Testis (tissue), 3 donors: ENCODE data around the gene FRMPD4. TPM values are rescaled to one million over a fixed set of nuclear protein-coding genes. Genes with fewer than 3 reads are reported as not detected.

ENCODE experiments used
- DNase-seq: peaks from one replicate; pipeline ENCODE4 v3.0.0-alpha.2; 2019
- H3K27ac ChIP-seq, 2 donors: fragments of 200-600 bp; sonication (generic); one replicate each; pipeline ENCODE4 v1.5.1; 2019
- H3K27me3 ChIP-seq: fragments of 200-600 bp; sonication (generic); one replicate; pipeline ENCODE4 v1.5.1; 2019
- H3K36me3 ChIP-seq: fragments of 200-600 bp; sonication (generic); one replicate; pipeline ENCODE4 v1.5.1; 2017; ENCODE audit warnings: low read depth; ENCODE audit errors: missing control alignments
- H3K4me1 ChIP-seq: fragments of 200-600 bp; sonication (generic); one replicate; pipeline ENCODE4 v1.5.1; 2019
- H3K4me3 ChIP-seq, 2 donors: fragments of 200-600 bp; sonication (generic); one replicate each; pipeline ENCODE4 v1.5.1; 2017 to 2019
- H3K9me3 ChIP-seq: fragments of 200-600 bp; sonication (generic); one replicate; pipeline ENCODE4 v1.5.1; 2017
- POLR2A ChIP-seq: fragments of 450-650 bp; IDR thresholded peaks from one replicate; pipeline ENCODE4 v1.6.1; 2017; ENCODE audit warnings: antibody characterized with exemption, mild to moderate bottlenecking, moderate library complexity
- WGBS, 2 donors: methylation state at CpG; one replicate each; pipeline ENCODE4 v1.1.5; 2018; 5-methylcytosine and 5-hydroxymethylcytosine counted together
- intact Hi-C: fragments of 100-400 bp; cut with DNase I; formaldehyde crosslinking; loops from one replicate; pipeline ENCODE4 v1.15.1; 2023; ENCODE audit warnings: low total_unique reads
- polyA plus RNA-seq: library from polyadenylated mRNA; stranded (reverse); fragments of 350-450 nt; fragmentation: Illumina TruSeq; extraction: RNeasy Lipid Tissue Mini Kit (QIAGEN cat#74804); gene quantifications from one replicate; pipeline ENCODE4 v1.2.3, GENCODE V29; 2014; ENCODE audit warnings: low read depth, low replicate concordance; ENCODE audit not compliant: insufficient read depth
- total RNA-seq, 2 donors: library from RNA; depleted of rRNA; stranded (reverse); fragments of >200 nt; gene quantifications; one replicate each; pipeline ENCODE4 v1.2.3, GENCODE V29; 2016
- TF ChIP-seq, protein P1 (sequence below), 3 experiments: fragments of 450-650 bp in 2 of 3; fragments of 200-600 bp in 1 of 3; sonication (generic) in 1 of 3; IDR thresholded peaks; one replicate each; pipeline ENCODE4 v1.5.1; 2016 to 2019; ENCODE audit warnings: antibody characterized with exemption in 3 of 3, mild to moderate bottlenecking in 2 of 3, moderate library complexity in 1 of 3

Gene FRMPD4
- total and polyA plus RNA-seq, 3 donors from 2014 or later: 1.1 to 1.6 (median 1.3) TPM

DNA sequence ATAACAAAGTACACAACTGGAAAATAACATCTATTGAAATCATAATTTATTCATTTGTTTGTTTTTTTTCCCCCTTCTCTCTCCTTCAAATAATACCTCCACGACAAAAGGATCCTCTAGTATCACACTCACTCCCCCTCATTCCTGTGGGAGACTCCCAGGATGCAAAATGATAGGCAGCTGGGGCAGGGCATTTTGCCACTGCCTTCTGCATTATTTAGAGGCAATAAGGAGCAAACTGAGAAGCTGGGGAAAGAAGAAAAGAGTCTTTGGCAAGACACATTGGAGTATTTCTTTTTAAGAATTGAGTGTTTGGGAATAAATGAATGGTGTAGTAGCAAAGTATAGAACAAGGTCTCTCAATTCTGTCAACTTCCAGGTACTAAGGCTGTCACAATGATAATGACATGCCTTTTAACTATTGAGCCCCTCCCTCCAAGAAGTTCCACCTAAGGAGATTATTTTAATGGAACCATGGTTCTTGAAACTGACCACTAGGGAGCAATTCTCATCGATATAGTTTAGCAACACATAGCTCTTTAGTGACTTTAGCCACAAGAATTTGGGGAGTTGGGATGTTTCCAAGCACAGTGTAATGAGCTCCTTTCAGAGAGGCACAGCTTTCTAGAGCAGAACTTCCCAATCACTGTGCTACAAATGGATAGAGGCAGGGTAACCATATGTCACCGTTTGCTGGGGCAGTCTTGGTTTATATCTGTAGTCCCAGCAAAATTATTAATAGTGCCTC lies 303.3 kb downstream of the FRMPD4 start:
- Histone ChIP-seq H3K36me3 (no peaks in the 10 kb centered on the region), H3K9me3 (no peaks in the 10 kb centered on the region), H3K27ac (no peak overlapping the region), H3K4me1 (no peaks in the 10 kb centered on the region), H3K4me3 (no peak overlapping the region), H3K27me3 (no peaks in the 10 kb centered on the region)
- intact Hi-C loops: no loop called here
- 42 to 48% methylated on average over 3 of the region's 3 CpGs for WGBS, 2 donors
- DNase-seq: peak; percentile 14
- TF ChIP-seq, protein P1, sequence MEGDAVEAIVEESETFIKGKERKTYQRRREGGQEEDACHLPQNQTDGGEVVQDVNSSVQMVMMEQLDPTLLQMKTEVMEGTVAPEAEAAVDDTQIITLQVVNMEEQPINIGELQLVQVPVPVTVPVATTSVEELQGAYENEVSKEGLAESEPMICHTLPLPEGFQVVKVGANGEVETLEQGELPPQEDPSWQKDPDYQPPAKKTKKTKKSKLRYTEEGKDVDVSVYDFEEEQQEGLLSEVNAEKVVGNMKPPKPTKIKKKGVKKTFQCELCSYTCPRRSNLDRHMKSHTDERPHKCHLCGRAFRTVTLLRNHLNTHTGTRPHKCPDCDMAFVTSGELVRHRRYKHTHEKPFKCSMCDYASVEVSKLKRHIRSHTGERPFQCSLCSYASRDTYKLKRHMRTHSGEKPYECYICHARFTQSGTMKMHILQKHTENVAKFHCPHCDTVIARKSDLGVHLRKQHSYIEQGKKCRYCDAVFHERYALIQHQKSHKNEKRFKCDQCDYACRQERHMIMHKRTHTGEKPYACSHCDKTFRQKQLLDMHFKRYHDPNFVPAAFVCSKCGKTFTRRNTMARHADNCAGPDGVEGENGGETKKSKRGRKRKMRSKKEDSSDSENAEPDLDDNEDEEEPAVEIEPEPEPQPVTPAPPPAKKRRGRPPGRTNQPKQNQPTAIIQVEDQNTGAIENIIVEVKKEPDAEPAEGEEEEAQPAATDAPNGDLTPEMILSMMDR (IDR thresholded peaks at IDR 0.05): no peak
- TF ChIP-seq POLR2A: no peak

DNA sequence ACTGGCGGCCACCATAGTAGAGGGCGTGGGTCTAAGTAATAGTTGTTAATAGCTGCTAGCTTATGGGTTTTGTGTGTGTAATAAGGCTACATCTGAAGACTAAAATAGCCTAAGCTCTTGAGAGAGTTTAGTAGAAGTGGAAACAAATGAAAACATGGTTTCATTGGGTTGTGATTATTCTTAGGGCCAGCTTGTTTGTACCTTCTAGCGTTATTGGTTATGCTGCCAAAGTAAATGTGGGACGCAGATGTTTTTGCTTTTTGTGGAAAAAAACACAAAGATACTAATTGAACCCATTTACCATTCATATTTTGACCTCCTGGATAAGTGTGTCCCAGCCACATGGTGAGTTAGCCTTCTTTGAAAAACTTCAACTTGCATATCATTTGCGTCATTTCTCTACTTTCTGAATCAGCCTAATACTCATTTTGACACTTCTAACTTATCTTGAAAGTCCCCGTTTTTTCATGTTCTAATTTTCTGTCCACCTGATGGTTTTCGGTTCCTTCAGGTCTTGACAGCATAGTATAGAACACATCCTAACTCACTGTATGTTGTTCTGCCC lies 305.3 kb downstream of the FRMPD4 start:
- 67 to 78% methylated on average over 7 of the region's 7 CpGs for WGBS, 2 donors
- intact Hi-C loops: no loop called here
- no peaks in the 10 kb centered on the region for H3K36me3 ChIP-seq
- H3K27me3 ChIP-seq: no peaks in the 10 kb centered on the region
- no peak for TF ChIP-seq POLR2A
- TF ChIP-seq, protein P1 (IDR thresholded peaks at IDR 0.05): no peak
- no peak overlapping the region for H3K27ac ChIP-seq
- DNase-seq: no peak
- H3K4me3 ChIP-seq: no peak overlapping the region
- H3K4me1 ChIP-seq: no peaks in the 10 kb centered on the region
- H3K9me3 ChIP-seq: no peaks in the 10 kb centered on the region

DNA sequence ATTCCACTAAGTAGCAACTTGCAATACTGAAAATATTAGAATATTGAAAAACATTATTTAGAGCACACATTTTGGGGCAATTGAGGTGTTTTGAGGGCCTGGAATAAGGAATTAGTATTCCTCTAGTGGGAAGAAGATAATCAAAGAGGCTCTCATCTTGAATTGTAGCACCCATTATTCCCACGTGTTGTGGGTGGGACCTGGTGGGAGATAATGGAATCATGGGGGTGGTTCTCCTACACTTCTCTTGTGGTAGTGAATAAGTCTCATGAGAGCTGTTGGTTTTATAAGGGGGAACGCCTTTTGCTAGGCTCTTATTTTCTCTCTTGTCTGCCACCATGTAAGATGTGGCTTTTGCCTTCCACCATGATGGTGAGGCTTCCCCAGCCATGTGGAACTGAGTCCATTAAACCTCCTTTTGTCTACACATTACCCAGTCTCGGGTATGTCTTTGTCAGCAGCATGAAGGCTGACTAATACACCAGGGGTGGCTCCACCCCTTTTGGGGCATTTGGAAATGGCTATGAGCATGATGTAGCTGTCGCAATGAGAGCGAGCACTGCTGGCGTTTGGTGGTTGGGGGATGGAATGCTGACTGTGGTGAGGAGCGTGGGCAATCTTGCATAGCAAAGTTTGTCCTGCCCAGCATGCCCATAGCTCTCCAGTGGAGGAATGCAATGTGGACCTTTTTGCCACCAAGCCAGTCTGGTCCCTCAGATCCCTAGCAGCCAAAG lies 308.2 kb downstream of the FRMPD4 start:
- TF ChIP-seq, protein P1 (IDR thresholded peaks at IDR 0.05): no peak
- no peak for TF ChIP-seq POLR2A
- H3K27me3 ChIP-seq: no peaks in the 10 kb centered on the region
- no peak overlapping the region for H3K4me3 ChIP-seq
- 94 to 97% methylated on average over 3 to 7 of the region's 7 CpGs for WGBS, 2 donors
- no peak for DNase-seq
- no peaks in the 10 kb centered on the region for H3K4me1 ChIP-seq
- intact Hi-C loops: no loop called here
- H3K9me3 ChIP-seq: no peaks in the 10 kb centered on the region
- H3K27ac ChIP-seq: no peak overlapping the region
- H3K36me3 ChIP-seq: no peaks in the 10 kb centered on the region

DNA sequence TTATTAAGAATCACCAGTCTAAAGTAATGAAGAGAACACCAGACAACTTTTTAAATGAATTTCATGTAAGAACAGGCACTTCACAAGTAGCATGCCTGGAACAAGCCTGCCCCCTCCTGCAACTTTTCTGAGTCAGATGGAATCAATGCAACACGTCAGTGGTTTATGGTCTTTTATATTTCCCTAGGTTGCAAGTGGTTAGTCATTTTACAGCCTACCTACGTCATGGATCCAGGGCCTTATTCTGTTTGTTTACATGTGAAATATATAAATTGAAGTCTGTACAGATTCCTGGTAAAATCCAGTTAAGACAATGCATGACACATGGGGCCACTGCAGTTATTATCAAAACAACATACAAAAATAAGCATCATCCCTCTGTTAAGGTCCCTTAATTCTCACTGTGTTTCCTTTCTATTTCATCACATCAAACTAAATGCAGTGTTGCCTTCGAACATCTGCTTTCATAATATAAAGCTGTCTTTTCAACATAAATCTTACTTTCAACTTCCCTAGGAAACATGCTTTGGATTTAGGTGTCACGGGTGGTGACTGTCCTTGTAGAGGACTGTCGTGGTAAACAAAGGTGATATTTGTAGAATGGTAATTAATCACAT lies 309.3 kb downstream of the FRMPD4 start:
- H3K27ac ChIP-seq: no peak overlapping the region
- intact Hi-C loops: no loop called here
- DNase-seq: peak; percentile 20
- WGBS, 2 donors: 56 to 77% methylated on average over 5 of the region's 5 CpGs
- no peaks in the 10 kb centered on the region for H3K36me3 ChIP-seq
- no peaks in the 10 kb centered on the region for H3K9me3 ChIP-seq
- TF ChIP-seq, protein P1 (IDR thresholded peaks at IDR 0.05): no peak
- TF ChIP-seq POLR2A: no peak
- no peaks in the 10 kb centered on the region for H3K4me1 ChIP-seq
- H3K4me3 ChIP-seq: no peak overlapping the region
- no peaks in the 10 kb centered on the region for H3K27me3 ChIP-seq
